A673 (cell line): Measurements from ENCODE around the gene SAFB2. TPM values are rescaled to one million over a fixed set of nuclear protein-coding genes. Genes with fewer than 3 reads are reported as not detected.

Source experiments
- BruUV-seq: library from RNA; stranded (reverse); fragments of 400-500 nt; replicated peaks from 2 replicates; lab custom pipeline; 2021; lab: Mats Ljungman, UMichigan
- CTCF ChIA-PET: fragments of 300-600 bp; sonication (Branson Sonifier 250); formaldehyde crosslinking; loops from one replicate; lab custom pipeline; 2022; ENCODE audit warnings: antibody characterized with exemption; lab: Charles Lee
- POLR2A ChIA-PET: fragments of 300-600 bp; sonication (Branson Sonifier 250); formaldehyde crosslinking; loops from one replicate; lab custom pipeline; 2022; ENCODE audit warnings: antibody characterized with exemption; ENCODE audit not compliant: low non-redundant PET; lab: Charles Lee
- DNase-seq: peaks from one replicate; pipeline ENCODE4 v3.0.0-alpha.2; 2015; ENCODE audit warnings: low spot score
- H3K27ac ChIP-seq: fragments of 200-600 bp; sonication (generic); 2 replicates; pipeline ENCODE4 v1.5.1; 2016; ENCODE audit warnings: mixed run types, low read depth, mild to moderate bottlenecking, mixed read lengths, antibody characterized with exemption, low read length; ENCODE audit not compliant: poor library complexity, severe bottlenecking
- H3K27me3 ChIP-seq: fragments of 200-600 bp; sonication (generic); replicated peaks from 2 replicates; pipeline ENCODE4 v1.6.1; 2017; ENCODE audit warnings: mixed run types, low read depth, mild to moderate bottlenecking, mixed read lengths, antibody characterized with exemption, low read length; ENCODE audit not compliant: insufficient read depth, poor library complexity
- H3K36me3 ChIP-seq: fragments of 200-600 bp; sonication (generic); 2 replicates; pipeline ENCODE4 v1.6.1; 2016; ENCODE audit warnings: mixed run types, mild to moderate bottlenecking, mixed read lengths, antibody characterized with exemption, low read length; ENCODE audit not compliant: insufficient read depth, poor library complexity, severe bottlenecking
- H3K4me1 ChIP-seq: fragments of 200-600 bp; sonication (generic); 2 replicates; pipeline ENCODE4 v1.6.1; 2017; ENCODE audit warnings: mixed run types, mild to moderate bottlenecking, mixed read lengths, antibody characterized with exemption, low read length; ENCODE audit not compliant: insufficient read depth, poor library complexity, severe bottlenecking
- H3K4me3 ChIP-seq: fragments of 200-600 bp; sonication (generic); 2 replicates; pipeline ENCODE4 v1.5.1; 2016; ENCODE audit warnings: low read depth, mixed run types, mild to moderate bottlenecking, mixed read lengths, low read length; ENCODE audit not compliant: poor library complexity, severe bottlenecking
- H3K9me3 ChIP-seq: fragments of 200-600 bp; sonication (generic); 2 replicates; pipeline ENCODE4 v1.6.1; 2016; ENCODE audit warnings: mixed run types, low read depth, mild to moderate bottlenecking, mixed read lengths, antibody characterized with exemption, low read length; ENCODE audit not compliant: poor library complexity, severe bottlenecking
- CTCF ChIP-seq: fragments of 300-800, 200-600 bp; sonication (generic); conservative IDR thresholded peaks from 2 replicates; pipeline ENCODE4 v1.5.1; 2017; ENCODE audit warnings: low read depth, mild to moderate bottlenecking, antibody characterized with exemption, low read length, moderate library complexity, mixed read lengths
- EZH2 ChIP-seq: fragments of 200-600 bp; sonication (generic); IDR thresholded peaks from 2 replicates; pipeline ENCODE4 v1.6.1; 2017; ENCODE audit warnings: borderline replicate concordance, low read depth, mild to moderate bottlenecking, mixed read lengths, antibody characterized with exemption, low read length; ENCODE audit not compliant: poor library complexity, severe bottlenecking
- intact Hi-C: fragments of 100-400 bp; cut with micrococcal nuclease; formaldehyde crosslinking; loops from one replicate; pipeline ENCODE4 v1.10.0; 2022; ENCODE audit not compliant: unreplicated experiment
- total RNA-seq: library from RNA; stranded (reverse); gene quantifications from 2 replicates; pipeline ENCODE4 v1.2.3, GENCODE V29; 2021

SAFB2 gene
- total RNA-seq, 1 experiment from 2014 or later = 153 TPM

- CTCF ChIA-PET = interaction anchor here (0.6 kb wide), 1 partner anchor 493 kb away, joined by 3 read pairs; no protein-coding TSS in a partner anchor
- Histone ChIP-seq H3K4me1 (peaks cover 12% of the 10 kb centered on the region), H3K36me3 (no peaks in the 10 kb centered on the region), H3K27ac (no peak overlapping the region), H3K4me3 (no peak overlapping the region), H3K9me3 (no peaks in the 10 kb centered on the region), H3K27me3 (no peaks in the 10 kb centered on the region)
- no peak for TF ChIP-seq EZH2
- no peak for TF ChIP-seq CTCF
- intact Hi-C loops = no loop called here
- DNase-seq = no peak
- POLR2A ChIA-PET = no interaction called here
- no TSS peak for BruUV-seq
These were observed 81.1 kb downstream of the SAFB2 start for GRCh38 chr19:5541456-5541855.

GRCh38 chr19:5540208-5540607 is 82.4 kb downstream of the SAFB2 start:
- no peak for TF ChIP-seq EZH2
- no peak for TF ChIP-seq CTCF
- Histone ChIP-seq H3K36me3 (no peaks in the 10 kb centered on the region), H3K4me3 (no peak overlapping the region), H3K9me3 (peaks cover 2% of the 10 kb centered on the region), H3K27ac (no peak overlapping the region), H3K4me1 (peaks cover 15% of the 10 kb centered on the region), H3K27me3 (no peaks in the 10 kb centered on the region)
- CTCF ChIA-PET = no interaction called here
- intact Hi-C loops = no loop called here
- BruUV-seq = no TSS peak
- DNase-seq = no peak
- POLR2A ChIA-PET = no interaction called here

GRCh38 chr19:5537870-5538269 is 84.7 kb downstream of the SAFB2 start:
- Histone ChIP-seq H3K27ac (no peak overlapping the region), H3K9me3 (peaks cover 12% of the 10 kb centered on the region), H3K4me1 (peaks cover 15% of the 10 kb centered on the region), H3K4me3 (no peak overlapping the region), H3K27me3 (no peaks in the 10 kb centered on the region), H3K36me3 (no peaks in the 10 kb centered on the region)
- ChIA-PET POLR2A (no interaction called here), CTCF (no interaction called here)
- TF ChIP-seq CTCF (no peak), EZH2 (no peak)
- DNase-seq = no peak
- no TSS peak for BruUV-seq
- intact Hi-C loops = no loop called here

Other genes starting within 250 kb of the SAFB2 start
- not detected in 2 replicates for gene ZNRF4, start 167.4 kb downstream of the SAFB2 start, total RNA-seq
- 0.34 and 0.90 TPM in 2 replicates for gene TINCR, start 54.8 kb downstream of the SAFB2 start, total RNA-seq
- 158 and 171 TPM in 2 replicates for gene SAFB, start 307 bp upstream of the SAFB2 start, total RNA-seq
- gene MICOS13, start 57.7 kb upstream of the SAFB2 start, total RNA-seq = 36.3 and 43.6 TPM in 2 replicates
- gene HSD11B1L, start 58.3 kb upstream of the SAFB2 start, total RNA-seq = 5.7 and 8.2 TPM in 2 replicates
- gene RPL36, start 67.5 kb upstream of the SAFB2 start, total RNA-seq = 984 and 992 TPM in 2 replicates
- 152 and 160 TPM in 2 replicates for gene LONP1, start 97.4 kb upstream of the SAFB2 start, total RNA-seq
- not detected in 2 replicates for gene CATSPERD, start 97.9 kb upstream of the SAFB2 start, total RNA-seq
- 6.5 and 8.2 TPM in 2 replicates for gene PRR22, start 162.0 kb upstream of the SAFB2 start, total RNA-seq
- gene DUS3L, start 168.4 kb upstream of the SAFB2 start, total RNA-seq = 56.8 and 85.3 TPM in 2 replicates
- gene NRTN, start 182.3 kb upstream of the SAFB2 start, total RNA-seq = 1.6 and 3.9 TPM in 2 replicates
- gene FUT6, start 216.9 kb upstream of the SAFB2 start, total RNA-seq = not detected in 2 replicates
- gene FUT3, start 228.7 kb upstream of the SAFB2 start, total RNA-seq = not detected in 2 replicates
- gene FUT5, start 247.8 kb upstream of the SAFB2 start, total RNA-seq = not detected in 2 replicates